ENCODE data around the gene ZNF287.
"Not testable (repeated sequence)": the region's sequence is repeated elsewhere in the genome, so short reads cannot be mapped to it uniquely, and the experiment has no call there.

Gene ZNF287

GRCh38 chr17:16568541-16569357 is at the start of gene ZNF287:
ZNF287 (minus strand) TSS chr17:16569204; CDS start chr17:16567731, 1,473 bp downstream.
- DNase-seq (ENCODE audit: low read depth in 2 of 2), result peak; percentile 77 to 88

GRCh38 chr17:16617481-16618060 is 48.6 kb upstream of the ZNF287 start:
- no peak for DNase-seq (ENCODE audit: low read depth in 2 of 2)

GRCh38 chr17:16599537-16599936 is 30.5 kb upstream of the ZNF287 start:
- no peak for DNase-seq (ENCODE audit: low read depth in 2 of 2)

GRCh38 chr17:16593356-16594102 is 24.5 kb upstream of the ZNF287 start:
- no peak for DNase-seq (ENCODE audit: low read depth in 2 of 2)

- peak; percentile 82 to 86 for DNase-seq (ENCODE audit: low read depth in 2 of 2)
These were observed 20.3 kb upstream of the ZNF287 start for GRCh38 chr17:16589097-16589969.

GRCh38 chr17:16585796-16586195 is 16.8 kb upstream of the ZNF287 start:
- no peak for DNase-seq (ENCODE audit: low read depth in 2 of 2)

GRCh38 chr17:16584273-16584995 is 15.4 kb upstream of the ZNF287 start:
- DNase-seq (ENCODE audit: low read depth in 2 of 2), result peak; percentile 82 to 84

GRCh38 chr17:16583781-16584180 is 14.8 kb upstream of the ZNF287 start:
- DNase-seq (ENCODE audit: low read depth in 2 of 2), result no peak

GRCh38 chr17:16573466-16573865 is 4.5 kb upstream of the ZNF287 start:
- DNase-seq (ENCODE audit: low read depth in 2 of 2), result no peak

- DNase-seq (ENCODE audit: low read depth in 2 of 2), result no peak
These were observed 331 bp upstream of the ZNF287 start for GRCh38 chr17:16569358-16569712.

GRCh38 chr17:16552637-16553045 is 16.4 kb downstream of the ZNF287 start:
- DNase-seq (ENCODE audit: low read depth in 2 of 2), result no peak

- DNase-seq (ENCODE audit: low read depth in 2 of 2), result no peak
These were observed 16.9 kb downstream of the ZNF287 start for GRCh38 chr17:16551878-16552636.

- no peak for DNase-seq (ENCODE audit: low read depth in 2 of 2)
These were observed 31.9 kb downstream of the ZNF287 start for GRCh38 chr17:16537130-16537458.

- DNase-seq (ENCODE audit: low read depth in 2 of 2), result no peak
These were observed 34.8 kb downstream of the ZNF287 start for GRCh38 chr17:16534236-16534635.

GRCh38 chr17:16529906-16530305 is 39.1 kb downstream of the ZNF287 start:
- DNase-seq (ENCODE audit: low read depth in 2 of 2), result no peak

- no peak for DNase-seq (ENCODE audit: low read depth in 2 of 2)
These were observed 41.7 kb downstream of the ZNF287 start for GRCh38 chr17:16527298-16527697.

GRCh38 chr17:16525556-16525955 is 43.4 kb downstream of the ZNF287 start:
- not testable (repeated sequence) for DNase-seq (ENCODE audit: low read depth in 2 of 2)

- peak; percentile 22 to 26 for DNase-seq (ENCODE audit: low read depth in 2 of 2)
These were observed 47.8 kb downstream of the ZNF287 start for GRCh38 chr17:16521070-16521727.

GRCh38 chr17:16519021-16519420 is 50.0 kb downstream of the ZNF287 start:
- no peak for DNase-seq (ENCODE audit: low read depth in 2 of 2)

GRCh38 chr17:16517477-16517876 is 51.5 kb downstream of the ZNF287 start:
- no peak for DNase-seq (ENCODE audit: low read depth in 2 of 2)

Data from stimulated activated CD4-positive, alpha-beta T cell treated with anti-CD3 and anti-CD28 coated beads, Interleukin-1b, Interleukin-23, amount 100 ng/mL, for 1 hour (primary cell).